Measurements from ENCODE around the gene PTPRS.

DNA sequence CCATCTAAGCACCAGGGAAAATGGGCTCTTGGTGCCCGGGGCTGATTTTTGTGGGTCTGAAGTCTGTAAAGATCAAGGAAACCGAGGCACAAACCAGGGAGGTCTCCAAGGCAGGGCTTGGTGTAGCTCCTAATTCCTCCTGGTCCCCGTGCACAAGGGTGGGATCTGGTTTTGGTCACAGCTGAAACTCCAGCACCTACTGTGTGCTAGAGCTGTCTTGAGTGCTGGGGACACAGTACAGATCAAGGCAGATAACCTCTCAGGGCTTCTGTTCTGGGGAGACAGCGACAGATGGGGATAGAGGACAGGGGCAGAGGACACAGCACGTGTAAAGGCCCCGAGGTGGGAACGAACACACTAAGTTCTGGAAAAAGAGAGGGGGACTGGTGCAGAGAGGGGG lies 37.4 kb downstream of the PTPRS start:
- TF ChIP-seq TAF1 (IDR thresholded peaks at IDR 0.05; ENCODE audit: low read depth, low read length) (no peak), GABPA (IDR thresholded peaks at IDR 0.05; ENCODE audit: borderline replicate concordance, insufficient read depth, low read length) (no peak), EZH2 (IDR thresholded peaks at IDR 0.05; ENCODE audit: low read depth, low read length, severe bottlenecking) (no peak)

All from H1 (cell line).